Measurements from ENCODE around the gene SIPA1L3. TPM values are rescaled to one million over a fixed set of nuclear protein-coding genes. Genes with fewer than 3 reads are reported as not detected.
A peak's percentile ranks its signal among the peaks of the same experiment; 100 is the strongest.

The SIPA1L3 gene
- total RNA-seq, 2 donors from 2014 or later: 19.5 to 21.4 TPM

- Mint-ChIP-seq H3K36me3 (ENCODE audit: low read depth) (peaks cover 4% of the 10 kb centered on the region), H3K9me3 (no peaks in the 10 kb centered on the region), H3K4me1 (no peaks in the 10 kb centered on the region), H3K27me3 (no peaks in the 10 kb centered on the region), H3K4me3 (no peak overlapping the region), H3K27ac (no peak overlapping the region)
- no peak for ATAC-seq (replicated peaks)
Measured at GRCh38 chr19:38173291-38174041, 266.5 kb downstream of the SIPA1L3 start.

GRCh38 chr19:38175422-38175821 lies 268.4 kb downstream of the SIPA1L3 start:
- peaks cover 4% of the 10 kb centered on the region for H3K9me3 Mint-ChIP-seq
- H3K36me3 Mint-ChIP-seq (ENCODE audit: low read depth): no peaks in the 10 kb centered on the region
- no peaks in the 10 kb centered on the region for H3K4me1 Mint-ChIP-seq
- H3K27me3 Mint-ChIP-seq: no peaks in the 10 kb centered on the region
- H3K4me3 Mint-ChIP-seq: no peak overlapping the region
- no peak for ATAC-seq (replicated peaks)
- H3K27ac Mint-ChIP-seq: no peak overlapping the region

GRCh38 chr19:38180071-38180470 lies 273.1 kb downstream of the SIPA1L3 start:
- no peaks in the 10 kb centered on the region for H3K4me1 Mint-ChIP-seq
- H3K4me3 Mint-ChIP-seq: no peak overlapping the region
- H3K36me3 Mint-ChIP-seq (ENCODE audit: low read depth): peaks cover 18% of the 10 kb centered on the region
- no peak for ATAC-seq (replicated peaks)
- H3K27ac Mint-ChIP-seq: no peak overlapping the region
- H3K27me3 Mint-ChIP-seq: no peaks in the 10 kb centered on the region
- H3K9me3 Mint-ChIP-seq: peaks cover 4% of the 10 kb centered on the region

- Mint-ChIP-seq H3K36me3 (ENCODE audit: low read depth) (peaks cover 18% of the 10 kb centered on the region), H3K27me3 (no peaks in the 10 kb centered on the region), H3K4me1 (no peaks in the 10 kb centered on the region), H3K27ac (no peak overlapping the region), H3K4me3 (no peak overlapping the region), H3K9me3 (peaks cover 4% of the 10 kb centered on the region)
- no peak for ATAC-seq (replicated peaks)
Measured at GRCh38 chr19:38182536-38183210, 275.7 kb downstream of the SIPA1L3 start.

- Mint-ChIP-seq H3K4me1 (no peaks in the 10 kb centered on the region), H3K27ac (no peak overlapping the region), H3K36me3 (ENCODE audit: low read depth) (peaks cover 18% of the 10 kb centered on the region), H3K4me3 (no peak overlapping the region), H3K27me3 (no peaks in the 10 kb centered on the region), H3K9me3 (peaks cover 4% of the 10 kb centered on the region)
- no peak for ATAC-seq (replicated peaks)
Measured at GRCh38 chr19:38183251-38183897, 276.4 kb downstream of the SIPA1L3 start.

GRCh38 chr19:38184815-38185214 lies 277.8 kb downstream of the SIPA1L3 start:
- no peaks in the 10 kb centered on the region for H3K9me3 Mint-ChIP-seq
- peaks cover 18% of the 10 kb centered on the region for H3K36me3 Mint-ChIP-seq (ENCODE audit: low read depth)
- H3K27me3 Mint-ChIP-seq: no peaks in the 10 kb centered on the region
- H3K27ac Mint-ChIP-seq: peak overlapping the region; percentile 25
- no peak for ATAC-seq (replicated peaks)
- H3K4me1 Mint-ChIP-seq: peaks cover 1% of the 10 kb centered on the region
- H3K4me3 Mint-ChIP-seq: no peak overlapping the region

GRCh38 chr19:38185562-38185961 lies 278.6 kb downstream of the SIPA1L3 start:
- no peaks in the 10 kb centered on the region for H3K9me3 Mint-ChIP-seq
- no peak overlapping the region for H3K27ac Mint-ChIP-seq
- H3K27me3 Mint-ChIP-seq: no peaks in the 10 kb centered on the region
- ATAC-seq (replicated peaks): no peak
- no peak overlapping the region for H3K4me3 Mint-ChIP-seq
- H3K4me1 Mint-ChIP-seq: peaks cover 5% of the 10 kb centered on the region
- H3K36me3 Mint-ChIP-seq (ENCODE audit: low read depth): peaks cover 17% of the 10 kb centered on the region

- H3K27ac Mint-ChIP-seq: peak overlapping the region; percentile 41
- H3K36me3 Mint-ChIP-seq (ENCODE audit: low read depth): peaks cover 2% of the 10 kb centered on the region
- H3K9me3 Mint-ChIP-seq: no peaks in the 10 kb centered on the region
- peak; percentile 93 for ATAC-seq (replicated peaks)
- no peaks in the 10 kb centered on the region for H3K27me3 Mint-ChIP-seq
- H3K4me3 Mint-ChIP-seq: peak overlapping the region; percentile 25
- H3K4me1 Mint-ChIP-seq: peaks cover 5% of the 10 kb centered on the region
Measured at GRCh38 chr19:38190061-38190460, 283.1 kb downstream of the SIPA1L3 start.

- ATAC-seq (replicated peaks): no peak
- H3K9me3 Mint-ChIP-seq: no peaks in the 10 kb centered on the region
- no peak overlapping the region for H3K4me3 Mint-ChIP-seq
- peaks cover 5% of the 10 kb centered on the region for H3K4me1 Mint-ChIP-seq
- H3K27ac Mint-ChIP-seq: no peak overlapping the region
- no peaks in the 10 kb centered on the region for H3K27me3 Mint-ChIP-seq
- H3K36me3 Mint-ChIP-seq (ENCODE audit: low read depth): peaks cover 5% of the 10 kb centered on the region
Measured at GRCh38 chr19:38190793-38191192, 283.8 kb downstream of the SIPA1L3 start.

- Mint-ChIP-seq H3K36me3 (ENCODE audit: low read depth) (peaks cover 5% of the 10 kb centered on the region), H3K9me3 (no peaks in the 10 kb centered on the region), H3K4me3 (no peak overlapping the region), H3K27ac (no peak overlapping the region), H3K4me1 (peaks cover 12% of the 10 kb centered on the region), H3K27me3 (no peaks in the 10 kb centered on the region)
- ATAC-seq (replicated peaks): no peak
Measured at GRCh38 chr19:38191747-38192146, 284.7 kb downstream of the SIPA1L3 start.

- no peak overlapping the region for H3K27ac Mint-ChIP-seq
- H3K27me3 Mint-ChIP-seq: no peaks in the 10 kb centered on the region
- no peaks in the 10 kb centered on the region for H3K9me3 Mint-ChIP-seq
- peaks cover 5% of the 10 kb centered on the region for H3K36me3 Mint-ChIP-seq (ENCODE audit: low read depth)
- ATAC-seq (replicated peaks): no peak
- H3K4me3 Mint-ChIP-seq: no peak overlapping the region
- peaks cover 12% of the 10 kb centered on the region for H3K4me1 Mint-ChIP-seq
Measured at GRCh38 chr19:38193445-38193844, 286.4 kb downstream of the SIPA1L3 start.

- Mint-ChIP-seq H3K27ac (no peak overlapping the region), H3K36me3 (ENCODE audit: low read depth) (peaks cover 5% of the 10 kb centered on the region), H3K4me3 (no peak overlapping the region), H3K9me3 (no peaks in the 10 kb centered on the region), H3K27me3 (no peaks in the 10 kb centered on the region), H3K4me1 (peaks cover 12% of the 10 kb centered on the region)
- ATAC-seq (replicated peaks): no peak
Measured at GRCh38 chr19:38194061-38194701, 287.2 kb downstream of the SIPA1L3 start.

- Mint-ChIP-seq H3K27me3 (no peaks in the 10 kb centered on the region), H3K4me1 (peaks cover 6% of the 10 kb centered on the region), H3K27ac (no peak overlapping the region), H3K36me3 (ENCODE audit: low read depth) (peaks cover 5% of the 10 kb centered on the region), H3K4me3 (no peak overlapping the region), H3K9me3 (no peaks in the 10 kb centered on the region)
- ATAC-seq (replicated peaks): no peak
Measured at GRCh38 chr19:38195237-38195636, 288.2 kb downstream of the SIPA1L3 start.

GRCh38 chr19:38196245-38196837 lies 289.3 kb downstream of the SIPA1L3 start:
- no peak overlapping the region for H3K27ac Mint-ChIP-seq
- no peak overlapping the region for H3K4me3 Mint-ChIP-seq
- no peaks in the 10 kb centered on the region for H3K27me3 Mint-ChIP-seq
- no peak for ATAC-seq (replicated peaks)
- H3K9me3 Mint-ChIP-seq: no peaks in the 10 kb centered on the region
- peaks cover 5% of the 10 kb centered on the region for H3K36me3 Mint-ChIP-seq (ENCODE audit: low read depth)
- H3K4me1 Mint-ChIP-seq: peaks cover 6% of the 10 kb centered on the region

Data from activated T-helper 17 cell treated with anti-CD3 and anti-CD28 coated beads, Interleukin-2, amount 50 U/mL, for 72 hours (primary cell).